ENCODE results near the gene MYO9B. TPM values are rescaled to one million over a fixed set of nuclear protein-coding genes. Genes with fewer than 3 reads are reported as not detected.

MYO9B gene
- polyA plus RNA-seq, 1 donor (not counting 4 experiments of a cell fraction or from before 2014, with no cell fraction given) = 14.3 TPM

GRCh38 chr19:17155251-17155650, 79.7 kb downstream of the MYO9B start:
- DNase-seq (ENCODE audit: low read depth, low spot score) (no peak), FAIRE-seq (no peak)
- H3K4me3 ChIP-seq (ENCODE audit: control insufficient read depth in 2 of 3, extremely low read depth in 1 of 3, insufficient read depth in 2 of 3, low read depth in 1 of 3, low read length in 3 of 3) = no peak overlapping the region
- H3K79me2 ChIP-seq (ENCODE audit: control insufficient read depth, insufficient read depth, low read length) = no peaks in the 10 kb centered on the region
- H4K20me1 ChIP-seq (ENCODE audit: control insufficient read depth, extremely low read depth, insufficient read depth, low read length) = no peaks in the 10 kb centered on the region
- peaks cover 23 to 34% of the 10 kb centered on the region in 2 experiments for H3K36me3 ChIP-seq (ENCODE audit: control insufficient read depth in 2 of 2, extremely low read depth in 1 of 2, insufficient read depth in 2 of 2, low read length in 2 of 2)
- no peaks in the 10 kb centered on the region for H3K27me3 ChIP-seq (ENCODE audit: control insufficient read depth, extremely low read depth, insufficient read depth, low read length)
- no peak overlapping the region for H3K4me2 ChIP-seq (ENCODE audit: control insufficient read depth, extremely low read depth, insufficient read depth, low read depth, low read length)
- no peak overlapping the region for H3K27ac ChIP-seq (ENCODE audit: control insufficient read depth, insufficient read depth, low read length)
- no peak overlapping the region for H3K9ac ChIP-seq (ENCODE audit: control insufficient read depth, extremely low read depth, insufficient read depth, low read length)
- no peaks in the 10 kb centered on the region for H3K4me1 ChIP-seq (ENCODE audit: control insufficient read depth, extremely low read depth, insufficient read depth, low read length)
- dilution Hi-C loops (cut with MboI; ENCODE audit: extremely low pct_ligation_motif_present, low sequenced_read_pairs) = no loop called here
- H2AFZ ChIP-seq (ENCODE audit: control insufficient read depth, low read length) = no peak overlapping the region
- H3K9me1 ChIP-seq (ENCODE audit: control insufficient read depth, extremely low read depth, insufficient read depth, low read length) = no peaks in the 10 kb centered on the region
- TF ChIP-seq CTCF (optimal IDR thresholded peaks at IDR 0.05 in 1 of 3, IDR thresholded peaks at IDR 0.05 in 1 of 3, conservative IDR thresholded peaks at IDR 0.05 in 1 of 3; ENCODE audit: extremely low read depth in 1 of 3, insufficient read depth in 2 of 3, low read length in 3 of 3) (no peak), EZH2 (IDR thresholded peaks at IDR 0.05; ENCODE audit: low read length) (no peak)
- H3K9me3 ChIP-seq (ENCODE audit: control insufficient read depth, low read depth, low read length) = no peaks in the 10 kb centered on the region

GRCh38 chr19:17156296-17156946, 80.8 kb downstream of the MYO9B start:
- H3K79me2 ChIP-seq (ENCODE audit: control insufficient read depth, insufficient read depth, low read length) = no peaks in the 10 kb centered on the region
- H3K27ac ChIP-seq (ENCODE audit: control insufficient read depth, insufficient read depth, low read length) = no peak overlapping the region
- no peak overlapping the region for H2AFZ ChIP-seq (ENCODE audit: control insufficient read depth, low read length)
- H3K27me3 ChIP-seq (ENCODE audit: control insufficient read depth, extremely low read depth, insufficient read depth, low read length) = no peaks in the 10 kb centered on the region
- no peak overlapping the region for H3K4me3 ChIP-seq (ENCODE audit: control insufficient read depth in 2 of 3, extremely low read depth in 1 of 3, insufficient read depth in 2 of 3, low read depth in 1 of 3, low read length in 3 of 3)
- H3K36me3 ChIP-seq (ENCODE audit: control insufficient read depth in 2 of 2, extremely low read depth in 1 of 2, insufficient read depth in 2 of 2, low read length in 2 of 2) = peaks cover 23 to 36% of the 10 kb centered on the region in 2 experiments
- no peaks in the 10 kb centered on the region for H4K20me1 ChIP-seq (ENCODE audit: control insufficient read depth, extremely low read depth, insufficient read depth, low read length)
- dilution Hi-C loops (cut with MboI; ENCODE audit: extremely low pct_ligation_motif_present, low sequenced_read_pairs) = no loop called here
- H3K4me1 ChIP-seq (ENCODE audit: control insufficient read depth, extremely low read depth, insufficient read depth, low read length) = no peaks in the 10 kb centered on the region
- FAIRE-seq (no peak), DNase-seq (ENCODE audit: low read depth, low spot score) (no peak)
- H3K9me1 ChIP-seq (ENCODE audit: control insufficient read depth, extremely low read depth, insufficient read depth, low read length) = no peaks in the 10 kb centered on the region
- TF ChIP-seq EZH2 (IDR thresholded peaks at IDR 0.05; ENCODE audit: low read length) (no peak), CTCF (optimal IDR thresholded peaks at IDR 0.05 in 1 of 3, IDR thresholded peaks at IDR 0.05 in 1 of 3, conservative IDR thresholded peaks at IDR 0.05 in 1 of 3; ENCODE audit: extremely low read depth in 1 of 3, insufficient read depth in 2 of 3, low read length in 3 of 3) (no peak)
- no peak overlapping the region for H3K4me2 ChIP-seq (ENCODE audit: control insufficient read depth, extremely low read depth, insufficient read depth, low read depth, low read length)
- H3K9me3 ChIP-seq (ENCODE audit: control insufficient read depth, low read depth, low read length) = no peaks in the 10 kb centered on the region
- no peak overlapping the region for H3K9ac ChIP-seq (ENCODE audit: control insufficient read depth, extremely low read depth, insufficient read depth, low read length)
